ENCODE measurements around the gene CFLAR. TPM values are rescaled to one million over a fixed set of nuclear protein-coding genes. Genes with fewer than 3 reads are reported as not detected.

CFLAR gene
- total and polyA plus RNA-seq, 9 of the 15 experiments (the other 6 are each of a cell fraction or from before 2014, with no cell fraction given): 27.5 to 102 (median 54.0) TPM

- H3K4me3 ChIP-seq: no peak overlapping the region
- H3K36me3 ChIP-seq (ENCODE audit: control insufficient read depth, insufficient read depth, low read length): peaks cover 28% of the 10 kb centered on the region; the same call in 2 of the 3 replicates
- no peak overlapping the region for H3K9ac ChIP-seq (ENCODE audit: insufficient read depth in 1 of 2, low read depth in 2 of 2, low read length in 2 of 2)
- no peaks in the 10 kb centered on the region for H3K9me3 ChIP-seq (replicated peaks; ENCODE audit: control insufficient read depth, insufficient read depth, low read depth, low read length)
- 75% methylated on average over 6 of the region's 6 CpGs for WGBS (ENCODE audit: insufficient coverage, low coverage, missing lambda C conversion rate)
- no peaks in the 10 kb centered on the region for H4K20me1 ChIP-seq (replicated peaks; ENCODE audit: control insufficient read depth, insufficient read depth, low read length)
- no peaks in the 10 kb centered on the region for H3K9me1 ChIP-seq (ENCODE audit: control insufficient read depth, insufficient read depth, low read length)
- in situ Hi-C loops (cut with MboI) (loop anchor here (25.0 kb wide), 1 partner anchor 1256 kb away; the partner anchor contains the start of genes MAIP1 and TYW5), intact Hi-C loops (cut with micrococcal nuclease) (no loop called here)
- no peaks in the 10 kb centered on the region for H3K27me3 ChIP-seq (ENCODE audit: control insufficient read depth in 2 of 2, insufficient read depth in 2 of 2, low read length in 2 of 2)
- FAIRE-seq (peak; percentile 19), ATAC-seq (no peak), DNase-seq (ENCODE audit: extremely low read depth in 1 of 4, low spot score in 3 of 4) (no peak)
- no peak overlapping the region for H2AFZ ChIP-seq (ENCODE audit: low read depth, low read length)
- ChIA-PET CTCF (ENCODE audit: low intra/inter-chr PET ratio) (no interaction called here), POLR2A (interaction anchor here (0.6 to 3.9 kb wide), 3 partner anchors 14 to 145 kb away, joined by 3 to 24 read pairs (median 4); no protein-coding TSS in a partner anchor)
- H3K4me2 ChIP-seq (ENCODE audit: insufficient read depth, low read length): no peak overlapping the region
- no peaks in the 10 kb centered on the region for H3K79me2 ChIP-seq (ENCODE audit: control insufficient read depth, insufficient read depth, low read length)
- H3K4me1 ChIP-seq (replicated peaks in 1 of 2; ENCODE audit: control insufficient read depth in 2 of 2, insufficient read depth in 2 of 2, low read length in 2 of 2): peaks cover 17 to 23% of the 10 kb centered on the region in 2 experiments; a peak in 4 of 5 replicates
- no peak overlapping the region for H3K27ac ChIP-seq (ENCODE audit: extremely low read depth, low read depth, low read length)
- BruUV-seq (replicated peaks): no TSS peak
- peak; percentile 90 for TF ChIP-seq ATF3 (IDR thresholded peaks at IDR 0.05)
- TF ChIP-seq ATF3 (CRISPR knock-in tag; conservative IDR thresholded peaks at IDR 0.05): no peak
- no peak for TF ChIP-seq GATAD2A (IDR thresholded peaks at IDR 0.05)
- no peak for TF ChIP-seq ATF4 (CRISPR knock-in tag; IDR thresholded peaks at IDR 0.05)
- no peak for TF ChIP-seq PHF21A (IDR thresholded peaks at IDR 0.05; ENCODE audit: borderline replicate concordance, low read depth)
- no peak for TF ChIP-seq CCNT2 (IDR thresholded peaks at IDR 0.05; ENCODE audit: borderline replicate concordance, extremely low read depth, insufficient read length, low read depth, low read length)
- TF ChIP-seq JUN (IDR thresholded peaks at IDR 0.05; ENCODE audit: borderline replicate concordance, low read depth, low read length): peak; percentile 70
- no peak for TF ChIP-seq JUN (CRISPR knock-in tag; IDR thresholded peaks at IDR 0.05; ENCODE audit: borderline replicate concordance)
- TF ChIP-seq ZFX (CRISPR knock-in tag; IDR thresholded peaks at IDR 0.05): no peak
- peak; percentile 66; the same call in 1 of the 2 replicates for TF ChIP-seq JUND (IDR thresholded peaks at IDR 0.05; ENCODE audit: borderline replicate concordance, low read depth, low read length)
- 0 out of 3 replicates have a peak, but pooled peaks have one; percentile 31 for TF ChIP-seq JUND (tag; IDR thresholded peaks at IDR 0.05; ENCODE audit: borderline replicate concordance, low read depth, low read length)
- TF ChIP-seq EWSR1 (IDR thresholded peaks at IDR 0.05; ENCODE audit: borderline replicate concordance, low read depth, partially characterized antibody): no peak
- TF ChIP-seq NR3C1 (CRISPR knock-in tag; IDR thresholded peaks at IDR 0.05): no peak
- no peak for TF ChIP-seq RNF219 (CRISPR knock-in tag; IDR thresholded peaks at IDR 0.05)
- TF ChIP-seq SPI1 (IDR thresholded peaks at IDR 0.05; ENCODE audit: borderline replicate concordance, low read depth, low read length): no peak
- no peak for TF ChIP-seq HLTF (IDR thresholded peaks at IDR 0.05)
- no peak for TF ChIP-seq TEAD4 (IDR thresholded peaks at IDR 0.05; ENCODE audit: low read length)
- TF ChIP-seq TEAD4 (CRISPR knock-in tag; IDR thresholded peaks at IDR 0.05; ENCODE audit: borderline replicate concordance): no peak
- no peak for TF ChIP-seq RAD51 (IDR thresholded peaks at IDR 0.05; ENCODE audit: borderline replicate concordance, low read depth)
- no peak for TF ChIP-seq PHTF2 (CRISPR knock-in tag; IDR thresholded peaks at IDR 0.05)
- no peak for TF ChIP-seq TCF7 (IDR thresholded peaks at IDR 0.05; ENCODE audit: borderline replicate concordance)
- TF ChIP-seq ARHGAP35 (IDR thresholded peaks at IDR 0.05; ENCODE audit: partially characterized antibody): no peak
These were observed 102.8 kb downstream of the CFLAR start for GRCh38 chr2:201218780-201219179.

Data from K562 (cell line).